Sigmoid colon (tissue), 4 donors: Measurements from ENCODE around the gene IDH2.

Source experiments
- EP300 ChIP-seq, 4 donors: sonication (generic); formaldehyde crosslinking; IDR thresholded peaks; one replicate each; pipeline ENCODE4 v1.6.1; 2017; ENCODE audit warnings: antibody characterized with exemption in 4 of 4
- POLR2A ChIP-seq, 2 donors: fragments of 450-650 bp; IDR thresholded peaks; one replicate each; pipeline ENCODE4 v1.6.1; 2016; ENCODE audit warnings: antibody characterized with exemption in 2 of 2, mild to moderate bottlenecking in 2 of 2, moderate library complexity in 2 of 2
- POLR2AphosphoS5 ChIP-seq, 4 donors: sonication (generic); formaldehyde crosslinking; IDR thresholded peaks; one replicate each; pipeline ENCODE4 v1.6.1; 2017; ENCODE audit warnings: antibody characterized with exemption in 4 of 4
- TF ChIP-seq, protein P1 (sequence below), 4 experiments: fragments of 450-650 bp in 3 of 4; fragments of 200-600 bp in 1 of 4; IDR thresholded peaks; one replicate each; pipeline ENCODE4 v1.5.1; 2016 to 2019; ENCODE audit warnings: antibody characterized with exemption in 4 of 4, mild to moderate bottlenecking in 3 of 4, moderate library complexity in 2 of 4

DNA sequence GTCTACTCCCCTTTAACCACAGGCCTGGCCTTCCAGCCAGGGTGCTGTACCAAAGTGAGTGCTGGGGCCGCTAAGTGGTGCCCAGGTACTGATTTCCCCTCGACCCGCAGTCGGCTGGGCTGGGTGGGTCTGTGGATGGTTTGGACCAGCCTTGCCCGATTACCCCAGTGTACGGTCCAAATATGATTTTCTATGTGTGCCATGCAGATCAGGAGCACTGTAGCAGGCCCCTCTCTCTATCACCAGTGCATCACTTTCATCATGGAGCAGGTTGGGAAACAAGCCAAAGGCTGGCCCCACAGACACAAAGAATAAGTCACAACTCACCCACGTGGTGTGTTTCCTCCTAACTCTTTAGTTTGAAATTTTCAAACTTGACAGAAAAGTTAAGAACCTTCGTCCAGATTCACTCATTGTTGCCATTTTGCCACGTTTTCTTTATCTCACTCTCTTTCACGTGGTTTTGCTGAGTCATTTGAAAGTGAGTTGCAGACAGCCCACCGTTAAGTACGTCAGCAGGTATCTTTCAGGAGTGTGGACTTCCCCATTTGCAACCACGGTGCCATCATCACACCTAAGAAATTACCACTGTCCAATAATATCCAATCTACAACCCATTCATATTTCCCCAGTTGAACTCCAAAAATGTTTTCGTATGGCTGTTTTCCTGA, 64.2 kb downstream of the IDH2 start:
- TF ChIP-seq EP300 (IDR thresholded peaks at IDR 0.05): no peak
- TF ChIP-seq, protein P1, sequence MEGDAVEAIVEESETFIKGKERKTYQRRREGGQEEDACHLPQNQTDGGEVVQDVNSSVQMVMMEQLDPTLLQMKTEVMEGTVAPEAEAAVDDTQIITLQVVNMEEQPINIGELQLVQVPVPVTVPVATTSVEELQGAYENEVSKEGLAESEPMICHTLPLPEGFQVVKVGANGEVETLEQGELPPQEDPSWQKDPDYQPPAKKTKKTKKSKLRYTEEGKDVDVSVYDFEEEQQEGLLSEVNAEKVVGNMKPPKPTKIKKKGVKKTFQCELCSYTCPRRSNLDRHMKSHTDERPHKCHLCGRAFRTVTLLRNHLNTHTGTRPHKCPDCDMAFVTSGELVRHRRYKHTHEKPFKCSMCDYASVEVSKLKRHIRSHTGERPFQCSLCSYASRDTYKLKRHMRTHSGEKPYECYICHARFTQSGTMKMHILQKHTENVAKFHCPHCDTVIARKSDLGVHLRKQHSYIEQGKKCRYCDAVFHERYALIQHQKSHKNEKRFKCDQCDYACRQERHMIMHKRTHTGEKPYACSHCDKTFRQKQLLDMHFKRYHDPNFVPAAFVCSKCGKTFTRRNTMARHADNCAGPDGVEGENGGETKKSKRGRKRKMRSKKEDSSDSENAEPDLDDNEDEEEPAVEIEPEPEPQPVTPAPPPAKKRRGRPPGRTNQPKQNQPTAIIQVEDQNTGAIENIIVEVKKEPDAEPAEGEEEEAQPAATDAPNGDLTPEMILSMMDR (IDR thresholded peaks at IDR 0.05): no peak
- TF ChIP-seq POLR2A (IDR thresholded peaks at IDR 0.05): no peak
- TF ChIP-seq POLR2AphosphoS5 (IDR thresholded peaks at IDR 0.05): no peak
